HG03039 (cell line): Measurements from ENCODE around the gene HDAC4.
A peak's percentile ranks its signal among the peaks of the same experiment; 100 is the strongest.
"Not testable (repeated sequence)": the region's sequence is repeated elsewhere in the genome, so short reads cannot be mapped to it uniquely, and the experiment has no call there.

Source experiments
- ATAC-seq: cut with Tn5 transposase; IDR thresholded peaks from one replicate; pipeline ENCODE4 v1.9.1; 2021; ENCODE audit warnings: mild to moderate bottlenecking, moderate library complexity; ENCODE audit not compliant: unreplicated experiment

Gene HDAC4

DNA sequence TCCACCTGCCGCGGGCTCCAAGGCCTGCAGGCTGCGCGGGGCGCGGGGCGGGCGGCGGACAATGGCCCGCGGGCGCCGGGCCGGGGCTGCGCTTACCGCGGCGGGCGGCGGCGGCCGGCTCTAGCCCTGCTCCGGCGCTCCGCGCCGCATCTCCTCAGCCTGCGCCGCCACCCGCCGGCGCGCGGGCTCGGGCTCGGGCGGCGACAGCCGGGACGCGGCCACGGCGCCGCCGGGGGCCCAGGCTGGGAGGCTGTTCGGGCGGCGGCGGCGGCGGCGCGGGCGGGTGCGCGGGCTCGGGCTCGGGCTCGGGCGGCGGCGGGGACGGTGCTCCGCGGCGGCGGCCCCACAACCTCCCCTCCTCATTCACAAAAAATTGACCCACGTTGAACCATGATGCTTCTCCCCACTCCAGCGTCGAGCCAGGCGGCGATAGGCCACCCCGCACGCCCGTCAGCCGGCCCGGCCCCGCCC lies at the start of gene HDAC4:
Gene HDAC4, minus strand, starts transcription at position 425 of the 471 bp plus-strand sequence. CDS start 48,321 bp downstream, outside the sequence.
- ATAC-seq: peak; percentile 3

DNA sequence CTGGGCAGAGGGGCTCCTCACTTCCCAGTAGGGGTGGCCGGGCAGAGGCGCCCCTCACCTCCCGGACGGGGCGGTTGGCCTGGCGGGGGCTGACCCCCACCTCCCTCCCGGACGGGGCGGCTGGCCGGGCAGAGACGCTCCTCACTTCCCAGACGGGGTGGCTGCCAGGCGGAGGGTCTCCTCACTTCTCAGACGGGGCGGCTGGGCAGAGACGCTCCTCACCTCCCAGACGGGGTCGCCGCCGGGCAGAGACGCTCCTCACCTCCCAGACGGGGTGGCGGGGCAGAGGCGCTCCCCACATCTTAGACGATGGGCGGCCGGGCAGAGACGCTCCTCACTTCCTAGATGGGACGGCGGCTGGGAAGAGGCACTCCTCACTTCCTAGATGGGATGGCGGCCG lies 48.6 kb upstream of the HDAC4 start:
- not testable (repeated sequence) for ATAC-seq

DNA sequence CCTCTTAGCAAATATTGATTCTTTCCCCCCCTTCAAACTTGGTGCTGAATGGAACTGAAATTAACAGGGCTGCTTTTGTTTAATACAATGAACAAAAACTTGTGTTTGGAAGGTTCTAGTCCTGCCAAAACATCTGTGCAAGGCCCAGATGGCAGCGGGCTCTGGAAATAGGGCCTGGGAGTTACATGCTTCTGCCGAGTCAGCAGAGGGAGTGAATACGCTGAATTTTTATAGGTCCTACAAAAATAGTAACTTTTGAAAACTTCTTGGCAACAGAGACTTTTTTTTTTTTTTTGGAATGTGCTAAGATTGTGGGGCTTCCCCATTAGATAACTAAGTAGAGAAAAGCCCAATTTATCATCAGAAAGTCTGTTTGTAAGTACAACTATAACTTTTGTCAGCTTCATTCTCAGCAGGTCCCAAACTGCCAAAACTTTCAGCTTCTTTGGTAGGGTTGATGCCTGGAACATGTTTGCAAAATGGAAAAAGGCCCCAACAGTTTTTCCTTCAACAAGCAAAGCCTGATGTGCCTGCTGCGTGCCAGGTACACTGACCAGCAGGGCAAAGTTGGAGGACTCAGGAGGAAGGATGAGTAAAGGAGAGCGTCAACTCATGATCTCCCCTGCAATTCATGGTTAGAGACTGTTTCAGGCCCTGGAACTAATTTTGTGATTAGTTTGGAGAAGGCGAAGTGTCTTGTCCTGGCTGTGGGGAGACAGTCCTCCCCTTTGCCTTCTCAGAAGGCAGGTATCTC lies 45.1 kb upstream of the HDAC4 start:
- no peak for ATAC-seq

DNA sequence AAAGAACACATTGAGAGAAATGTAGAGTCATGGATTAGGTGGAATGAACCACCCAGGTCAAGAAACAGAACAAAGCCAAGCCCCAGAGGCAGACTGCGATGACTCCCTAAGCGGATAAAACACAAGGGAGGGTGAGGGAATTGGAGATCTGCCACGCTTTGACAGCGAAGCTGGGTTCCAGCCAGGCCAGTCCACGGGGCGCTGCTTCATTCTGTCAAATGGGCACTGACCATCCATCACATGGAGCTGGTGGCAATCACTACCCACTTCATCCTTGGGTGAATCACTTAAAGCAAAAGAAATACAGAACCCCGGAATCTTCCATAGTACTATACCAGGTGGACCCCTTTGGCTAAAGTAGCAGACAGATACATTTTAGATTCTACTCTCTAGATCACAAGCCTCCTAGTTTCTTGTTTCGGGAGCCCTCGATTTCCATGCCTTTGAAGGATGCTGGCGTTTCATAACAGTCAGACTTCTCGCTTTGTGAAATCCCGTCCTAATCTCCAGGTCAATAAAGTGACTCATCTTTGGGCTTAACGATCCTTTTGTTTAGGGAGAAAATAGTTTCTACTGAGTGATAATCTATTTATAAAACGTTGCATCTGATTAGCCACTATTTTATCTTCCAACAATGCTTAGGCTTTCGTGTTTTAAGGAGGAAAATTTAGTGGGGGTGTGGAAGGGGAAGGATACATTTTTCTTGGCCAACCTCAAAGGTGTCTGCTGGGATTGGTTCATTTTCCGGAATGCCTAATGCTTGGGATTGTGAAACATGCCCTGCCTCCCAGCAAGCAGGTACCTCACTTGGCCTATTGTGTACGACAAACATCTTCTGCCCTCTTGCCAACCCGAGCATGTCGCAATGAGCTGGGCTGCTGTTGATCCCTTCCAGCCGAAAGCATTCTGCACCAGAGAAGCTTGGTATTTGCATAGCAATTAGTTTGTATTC lies 44.1 kb upstream of the HDAC4 start:
- ATAC-seq: no peak

DNA sequence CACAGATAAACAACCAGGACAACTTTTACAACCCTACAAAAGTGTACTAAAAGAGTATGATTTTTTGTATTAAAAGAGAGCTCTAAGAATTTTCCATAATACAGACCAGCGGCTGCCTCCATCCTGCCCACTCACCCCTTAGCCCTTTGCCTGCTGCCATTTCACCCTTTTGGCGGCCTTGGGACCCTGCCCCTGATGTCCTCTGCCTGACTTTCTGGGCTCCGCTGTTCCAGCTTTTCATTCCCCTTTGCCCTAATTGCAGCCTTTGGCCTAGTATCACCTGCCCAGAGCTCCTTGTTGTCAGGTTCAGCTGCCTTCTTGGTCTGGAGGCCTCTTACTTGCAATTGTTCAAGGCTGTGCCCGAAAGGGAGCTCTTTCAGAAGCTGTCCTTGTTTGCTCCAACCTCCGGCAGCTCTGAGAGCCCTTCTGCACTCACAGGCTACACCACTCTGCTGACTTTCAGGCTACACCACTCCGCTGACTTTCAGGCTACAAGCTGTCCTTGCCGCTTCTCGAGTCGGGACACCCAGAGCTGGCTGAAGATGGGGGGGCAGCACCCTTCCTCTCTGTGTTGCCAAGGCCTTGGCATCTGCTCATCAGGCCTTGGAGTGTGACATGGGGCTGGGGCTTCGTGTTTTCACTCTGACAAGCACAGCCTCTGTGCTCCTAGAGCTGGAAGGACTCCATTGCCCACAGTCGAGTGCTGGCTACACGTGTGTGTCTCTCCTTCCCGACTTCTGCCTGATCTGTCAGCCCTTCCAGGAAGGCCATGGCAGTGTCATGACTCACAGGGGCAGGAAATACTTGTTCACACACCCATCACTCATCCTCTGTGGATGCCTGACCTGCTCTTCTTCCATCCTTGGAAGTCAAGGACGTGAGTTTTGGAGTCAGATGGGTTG lies 43.1 kb upstream of the HDAC4 start:
- no peak for ATAC-seq

DNA sequence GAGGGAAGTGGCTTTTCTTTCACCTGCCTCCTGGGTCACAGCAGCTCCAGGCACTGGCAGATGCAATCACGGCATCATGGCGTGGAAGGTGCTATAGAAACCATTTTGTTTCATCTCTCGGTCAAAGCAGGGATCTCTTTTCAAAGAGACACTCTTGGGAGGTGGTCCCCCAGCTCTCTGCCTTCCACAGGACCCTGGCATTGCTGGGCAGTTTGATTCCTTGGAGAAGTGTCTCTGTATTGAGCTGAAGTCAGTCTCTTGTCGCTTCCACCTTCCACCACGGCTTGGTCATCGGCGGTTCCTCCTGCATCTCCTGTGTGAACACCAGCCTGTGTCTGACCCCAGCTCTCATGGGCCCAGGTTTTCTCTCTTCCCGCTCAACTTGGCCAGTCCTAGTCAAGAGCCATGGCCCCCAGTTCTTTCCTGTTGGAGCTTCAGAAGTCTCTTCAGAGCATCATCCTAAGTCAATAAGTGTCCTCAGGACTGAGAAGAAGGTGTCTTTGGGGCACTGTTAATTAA lies 42.3 kb upstream of the HDAC4 start:
- no peak for ATAC-seq

DNA sequence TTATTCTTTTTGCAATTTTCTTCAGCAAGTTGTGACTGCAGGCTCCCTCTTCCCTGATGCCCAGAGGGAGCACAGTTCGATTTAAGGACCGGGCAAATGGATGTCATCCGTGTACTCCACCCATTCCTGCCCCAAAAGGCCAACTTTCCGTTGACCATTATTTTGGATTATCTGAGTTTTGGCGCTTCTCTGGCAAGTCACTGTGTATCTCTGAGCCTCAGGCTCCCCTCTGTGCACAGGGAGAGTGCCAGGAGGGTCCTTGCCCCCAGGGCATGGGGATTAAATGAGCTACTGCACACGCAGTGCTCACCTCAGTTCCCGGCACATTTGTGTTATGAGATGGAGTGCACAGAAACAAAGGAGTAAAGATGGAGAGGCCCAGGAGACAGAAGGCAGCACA lies 41.4 kb upstream of the HDAC4 start:
- no peak for ATAC-seq

DNA sequence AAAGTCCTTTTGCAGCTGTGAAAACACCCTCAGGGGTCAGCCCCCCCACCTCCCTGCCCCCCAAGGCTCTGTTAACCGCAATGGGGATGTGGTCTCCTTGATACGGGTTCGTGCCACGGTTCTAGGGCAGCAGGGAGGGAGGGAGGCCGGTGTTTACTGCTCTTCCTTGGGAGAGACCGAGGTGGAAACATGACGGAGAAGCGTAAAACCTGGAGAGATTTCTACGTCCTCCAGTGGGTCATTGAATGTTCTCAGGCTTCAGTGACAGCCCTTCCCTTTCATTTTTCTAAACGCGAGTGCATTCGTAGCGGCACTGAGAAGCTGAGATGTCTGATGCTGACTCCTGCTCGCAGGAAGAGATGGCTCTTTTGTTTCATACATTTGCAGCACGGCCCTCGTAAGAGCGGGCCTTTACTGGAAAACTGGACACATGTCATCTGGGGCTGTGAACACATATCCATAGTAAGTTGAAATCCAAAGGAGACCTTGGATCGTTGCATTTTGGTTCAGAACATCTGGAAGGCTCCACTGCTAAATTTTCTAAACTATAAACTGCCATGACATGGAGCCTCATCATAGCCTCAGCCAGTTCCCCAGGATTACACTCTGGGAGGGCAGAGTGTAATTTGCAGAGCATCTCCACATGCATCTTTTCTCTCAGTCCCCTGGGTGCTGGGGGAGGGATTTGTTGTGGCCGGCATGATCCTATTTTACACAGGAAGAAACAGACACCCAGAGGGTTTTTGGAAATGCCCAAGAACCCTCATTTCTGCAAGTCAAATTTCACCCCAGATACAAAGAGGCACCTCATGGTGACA lies 40.6 kb upstream of the HDAC4 start:
- ATAC-seq: no peak

DNA sequence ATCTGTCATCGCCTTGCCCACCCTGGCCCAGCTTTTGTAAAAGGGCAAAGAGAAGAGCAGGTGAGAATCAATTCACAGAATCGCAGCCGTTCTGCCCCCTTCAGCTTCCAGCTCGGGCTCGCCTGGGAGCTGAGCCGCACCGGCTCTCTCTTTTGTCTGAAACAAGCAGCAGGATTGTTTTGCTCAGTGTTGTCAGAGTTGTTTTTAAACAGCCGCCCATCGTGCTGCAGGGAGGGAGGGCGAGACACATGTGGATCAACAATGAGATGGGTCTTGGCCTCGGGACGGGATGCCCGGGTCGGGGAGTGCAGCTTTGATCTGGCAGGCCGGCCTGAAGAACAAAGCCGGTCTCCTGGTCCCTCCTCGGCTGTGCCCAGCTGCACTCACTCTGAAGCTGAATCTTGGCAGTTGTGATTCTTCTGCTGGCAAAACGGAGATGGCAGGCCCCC lies 39.7 kb upstream of the HDAC4 start:
- ATAC-seq: no peak

DNA sequence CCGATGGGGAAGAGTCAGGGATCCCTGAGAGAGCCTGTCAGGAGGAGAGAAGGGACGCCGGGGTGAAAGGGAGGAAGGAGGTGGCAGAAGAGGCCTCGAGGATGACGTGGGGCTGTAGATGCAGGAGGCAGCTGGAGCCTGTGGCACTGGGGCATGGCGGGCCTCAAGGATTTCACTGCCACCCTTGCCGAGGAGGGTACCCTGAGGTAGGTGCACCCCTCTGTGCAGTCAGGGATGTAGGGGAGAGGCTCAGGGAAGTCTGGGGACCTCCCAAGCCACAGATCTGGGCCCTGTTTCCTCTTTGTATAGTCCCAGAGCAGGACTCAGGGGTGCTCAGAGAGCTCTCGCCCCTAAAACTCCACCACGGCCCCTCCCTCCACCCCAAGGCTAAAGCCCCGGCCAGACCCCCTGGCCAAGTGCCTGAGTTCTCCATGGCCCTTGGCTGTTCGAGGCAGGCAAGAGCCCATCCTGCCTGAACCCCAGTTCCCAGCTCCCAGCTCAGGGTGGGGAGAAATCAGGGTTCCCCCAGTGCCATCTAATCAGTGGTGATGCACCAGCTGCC lies 39.0 kb upstream of the HDAC4 start:
- ATAC-seq: no peak

DNA sequence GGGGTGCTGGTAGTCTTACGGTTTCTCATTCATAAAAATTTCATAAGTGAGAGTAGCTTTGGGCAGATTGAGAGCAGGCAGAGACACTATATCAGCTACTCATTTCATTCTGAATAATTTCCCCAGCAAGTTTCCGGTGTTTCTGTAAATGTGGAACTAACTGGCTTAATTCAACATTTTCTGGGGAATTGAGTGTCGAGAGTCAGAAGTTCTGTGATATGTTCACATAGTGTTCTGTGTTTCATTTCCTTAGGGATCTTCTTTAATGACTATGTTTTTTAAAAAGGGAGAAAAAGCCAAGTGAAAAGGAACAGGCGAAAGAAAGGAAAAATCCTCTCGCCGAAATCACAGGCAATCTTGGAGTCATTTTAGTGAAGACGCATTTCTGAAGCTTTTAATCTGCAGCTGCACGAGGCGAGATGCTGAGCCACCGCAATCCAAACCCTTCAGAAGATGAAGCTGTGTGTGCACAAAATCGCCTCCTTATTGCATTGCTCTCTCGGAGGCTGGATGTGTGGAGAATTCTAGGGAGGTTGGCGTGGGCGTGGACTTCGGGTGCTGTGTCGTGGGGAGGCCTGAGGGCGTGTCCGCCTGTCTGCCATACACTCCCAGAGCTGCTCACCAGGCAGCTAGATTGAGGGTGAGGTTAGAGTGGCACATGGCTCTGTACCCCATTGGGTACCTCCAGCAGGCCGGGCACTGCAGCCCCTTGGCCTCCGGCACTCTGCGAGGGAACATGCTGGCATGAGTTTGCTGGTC lies 38.4 kb upstream of the HDAC4 start:
- ATAC-seq: no peak

DNA sequence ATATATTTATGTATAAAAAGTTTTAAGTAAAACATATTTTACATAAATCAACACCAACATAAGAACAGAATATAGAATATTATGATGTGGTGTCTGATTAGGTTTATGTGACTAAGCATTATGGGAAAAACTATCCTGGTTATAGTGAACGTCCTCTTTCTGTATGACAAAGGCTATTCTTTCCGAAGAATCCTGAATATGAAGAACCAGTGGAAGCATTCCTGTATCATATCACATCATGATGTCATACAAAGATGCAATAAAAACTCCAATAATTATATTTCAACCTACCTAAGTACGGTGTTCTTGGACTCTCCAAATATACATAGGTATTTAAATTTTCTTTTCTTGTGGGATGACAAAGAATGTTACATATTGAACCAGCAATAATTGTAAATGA lies 37.5 kb upstream of the HDAC4 start:
- ATAC-seq: no peak

DNA sequence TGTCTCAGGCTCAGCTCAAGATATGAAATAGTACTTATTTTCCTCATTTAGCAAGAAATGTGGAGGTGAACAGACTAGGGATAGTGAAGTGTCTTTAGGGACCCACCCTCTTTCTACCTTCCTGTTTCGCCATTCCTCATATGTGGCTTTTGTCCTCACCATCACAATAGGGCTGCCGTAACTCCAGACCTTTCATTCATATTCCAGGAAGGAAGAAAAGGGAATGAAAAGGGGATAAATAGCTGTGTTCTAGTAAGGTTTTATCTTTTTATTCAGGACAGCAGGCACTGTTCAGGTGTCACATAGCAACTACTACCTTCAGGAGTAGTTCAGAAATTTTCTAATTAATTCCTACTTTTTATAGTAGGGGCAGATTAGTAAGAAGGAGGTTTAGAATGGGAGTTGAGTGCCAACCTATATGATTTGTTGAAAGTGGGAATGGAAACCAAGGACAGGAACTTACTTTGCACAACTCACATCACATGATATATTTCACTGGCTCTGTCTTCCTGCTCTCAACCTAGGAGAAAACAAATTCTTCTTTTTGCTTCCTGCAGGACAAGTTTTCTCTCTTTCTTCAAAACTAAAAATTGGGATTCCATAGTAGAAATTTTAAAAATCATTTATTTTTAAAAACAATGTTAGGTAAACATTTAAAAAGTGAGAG lies 36.0 kb upstream of the HDAC4 start:
- ATAC-seq: no peak

DNA sequence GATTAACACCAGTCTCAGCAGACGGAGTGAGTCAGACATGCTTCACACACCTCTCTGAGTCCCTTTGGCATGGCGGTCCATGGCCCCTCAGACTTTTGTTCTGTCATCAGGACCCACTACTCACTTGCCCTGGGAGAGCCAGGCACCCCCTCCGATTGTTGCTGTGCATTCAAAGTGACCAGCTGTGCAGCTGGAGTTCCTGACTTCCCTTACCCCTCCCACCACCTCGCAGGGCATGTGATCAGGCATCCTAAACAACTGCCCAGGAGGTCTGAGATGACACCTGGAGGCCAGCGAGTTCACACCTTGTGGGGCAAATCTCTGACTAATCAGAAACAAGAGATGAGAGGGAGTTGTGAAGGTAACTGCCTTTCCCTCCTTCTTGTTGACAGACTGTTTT lies 35.3 kb upstream of the HDAC4 start:
- no peak for ATAC-seq

DNA sequence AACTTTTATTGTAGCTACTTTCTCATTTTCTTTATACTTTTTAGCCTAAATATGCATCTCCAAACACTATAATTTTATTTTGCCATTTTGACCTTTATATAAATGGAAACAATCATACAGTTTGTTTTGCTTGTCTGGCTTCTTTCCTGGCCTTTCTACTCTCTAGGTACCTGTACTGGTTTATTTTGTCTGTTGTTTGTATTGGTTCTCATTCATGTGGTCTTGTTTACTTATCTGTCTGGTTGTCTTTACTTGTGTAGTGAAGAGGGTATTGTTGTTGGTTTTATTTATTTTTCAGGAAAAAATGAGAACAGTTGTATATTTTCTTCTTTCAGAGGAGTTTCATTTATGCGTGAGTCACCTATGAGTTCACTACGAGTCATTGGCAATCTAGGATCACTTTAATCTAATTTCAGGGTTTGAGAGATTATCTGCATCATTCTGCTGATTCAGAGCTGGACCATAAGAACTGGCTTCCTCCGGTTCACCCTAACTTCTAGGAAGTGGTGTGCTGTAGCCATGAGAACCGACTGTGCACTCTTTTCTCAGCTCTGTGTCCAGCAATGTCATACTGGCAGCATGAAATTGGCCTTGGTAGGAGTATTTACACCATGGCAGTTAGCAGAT lies 33.1 kb upstream of the HDAC4 start:
- no peak for ATAC-seq

DNA sequence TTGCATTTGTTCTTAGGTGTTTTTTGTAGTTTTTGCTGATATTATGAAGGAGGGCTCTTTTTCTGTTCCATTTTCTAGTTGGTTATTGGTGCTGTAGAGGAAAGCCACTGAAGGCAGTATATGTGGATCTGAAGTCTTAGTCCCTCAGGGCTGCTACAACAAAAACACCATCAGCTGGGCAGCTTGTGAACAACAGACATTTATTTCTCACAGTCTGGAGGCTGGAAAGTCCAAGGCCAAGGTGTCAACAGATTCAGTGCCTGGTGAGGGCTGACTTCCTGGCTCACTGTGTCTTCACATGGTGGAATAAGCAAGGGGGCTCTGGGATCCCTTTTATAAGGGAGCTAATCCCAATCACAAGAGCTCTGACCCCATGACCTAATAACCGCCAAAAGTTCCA lies 31.4 kb upstream of the HDAC4 start:
- no peak for ATAC-seq

DNA sequence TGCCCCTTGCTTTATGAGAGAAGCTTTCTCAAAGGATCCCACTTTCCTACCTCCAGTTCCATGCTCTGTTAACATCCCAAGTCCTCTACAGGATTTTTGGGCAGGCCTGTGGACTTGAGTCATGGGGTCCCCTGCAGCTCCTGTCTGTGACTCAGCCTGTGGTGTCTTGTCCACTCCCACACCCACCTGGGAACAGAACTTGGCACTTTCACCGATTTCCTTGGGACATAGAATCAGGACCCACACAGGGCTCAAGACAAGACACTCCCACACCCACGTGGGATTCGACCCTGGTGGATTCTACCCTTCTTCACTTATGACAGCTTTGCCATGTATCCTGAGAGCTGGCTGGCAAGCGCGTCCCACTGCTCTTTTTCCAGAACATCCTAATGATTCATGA lies 30.7 kb upstream of the HDAC4 start:
- no peak for ATAC-seq
